HL-60 (cell line): Measurements from ENCODE around the gene SRI.

ENCODE experiments used
- GABPA ChIP-seq: IDR thresholded peaks from 2 replicates; pipeline ENCODE4 v1.6.1; 2012; ENCODE audit warnings: low read depth
- POLR2AphosphoS5 ChIP-seq: IDR thresholded peaks from 2 replicates; pipeline ENCODE4 v1.6.1; 2012; ENCODE audit warnings: low read depth
- REST ChIP-seq: IDR thresholded peaks from 2 replicates; pipeline ENCODE4 v1.6.1; 2012; ENCODE audit warnings: low read depth; ENCODE audit not compliant: insufficient replicate concordance
- SPI1 ChIP-seq: IDR thresholded peaks from 2 replicates; pipeline ENCODE4 v1.6.1; 2012; ENCODE audit warnings: low read depth, mild to moderate bottlenecking, borderline replicate concordance
- TF ChIP-seq, protein P1 (sequence below): IDR thresholded peaks from one replicate; pipeline ENCODE4 v1.5.1; 2011; ENCODE audit warnings: low read length, control low read depth, inconsistent platforms; ENCODE audit not compliant: insufficient read depth

GRCh38 chr7:88224601-88225275 lies 4.9 kb upstream of the SRI start:
- TF ChIP-seq, protein P1, sequence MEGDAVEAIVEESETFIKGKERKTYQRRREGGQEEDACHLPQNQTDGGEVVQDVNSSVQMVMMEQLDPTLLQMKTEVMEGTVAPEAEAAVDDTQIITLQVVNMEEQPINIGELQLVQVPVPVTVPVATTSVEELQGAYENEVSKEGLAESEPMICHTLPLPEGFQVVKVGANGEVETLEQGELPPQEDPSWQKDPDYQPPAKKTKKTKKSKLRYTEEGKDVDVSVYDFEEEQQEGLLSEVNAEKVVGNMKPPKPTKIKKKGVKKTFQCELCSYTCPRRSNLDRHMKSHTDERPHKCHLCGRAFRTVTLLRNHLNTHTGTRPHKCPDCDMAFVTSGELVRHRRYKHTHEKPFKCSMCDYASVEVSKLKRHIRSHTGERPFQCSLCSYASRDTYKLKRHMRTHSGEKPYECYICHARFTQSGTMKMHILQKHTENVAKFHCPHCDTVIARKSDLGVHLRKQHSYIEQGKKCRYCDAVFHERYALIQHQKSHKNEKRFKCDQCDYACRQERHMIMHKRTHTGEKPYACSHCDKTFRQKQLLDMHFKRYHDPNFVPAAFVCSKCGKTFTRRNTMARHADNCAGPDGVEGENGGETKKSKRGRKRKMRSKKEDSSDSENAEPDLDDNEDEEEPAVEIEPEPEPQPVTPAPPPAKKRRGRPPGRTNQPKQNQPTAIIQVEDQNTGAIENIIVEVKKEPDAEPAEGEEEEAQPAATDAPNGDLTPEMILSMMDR, result no peak
- TF ChIP-seq GABPA (no peak), POLR2AphosphoS5 (no peak), REST (no peak), SPI1 (no peak)
